HepG2 (cell line): Measurements from ENCODE around the gene LOXL3. TPM values are rescaled to one million over a fixed set of nuclear protein-coding genes. Genes with fewer than 3 reads are reported as not detected.

Source experiments
- AHR ChIP-seq: IDR thresholded peaks from 2 replicates; pipeline ENCODE4 v1.6.1; 2018; ENCODE audit warnings: missing genetic modification reagents, missing compliant biosample characterization
- ARNT ChIP-seq: fragments of 450-650 bp; IDR thresholded peaks from 2 replicates; pipeline ENCODE4 v1.6.1; 2017
- ARNT2 ChIP-seq: sonication (generic); formaldehyde crosslinking; IDR thresholded peaks from 2 replicates; pipeline ENCODE4 v1.8.0; 2022; ENCODE audit warnings: mild to moderate bottlenecking, low read depth, missing genetic modification reagents, moderate library complexity
- ATF7-NPFF ChIP-seq: sonication (generic); formaldehyde crosslinking; IDR thresholded peaks from 2 replicates; pipeline ENCODE4 v1.8.1; 2023; ENCODE audit warnings: mild to moderate bottlenecking, low read depth, missing genetic modification reagents, moderate library complexity
- KAT2B ChIP-seq: fragments of 150-350 bp; IDR thresholded peaks from 2 replicates; pipeline ENCODE4 v1.6.1; 2014; ENCODE audit warnings: low read depth, low read length, borderline replicate concordance
- KAT8 ChIP-seq: IDR thresholded peaks from 2 replicates; pipeline ENCODE4 v1.6.1; 2016; ENCODE audit warnings: missing genetic modification reagents, missing compliant biosample characterization
- KDM3A ChIP-seq: IDR thresholded peaks from 2 replicates; pipeline ENCODE4 v1.6.1; 2018; ENCODE audit warnings: low read depth, missing compliant biosample characterization
- LCORL ChIP-seq, 2 experiments: fragments of 450-650 bp in 1 of 2; sonication (generic) in 1 of 2; formaldehyde crosslinking in 1 of 2; IDR thresholded peaks; 2 replicates each; pipeline versions ENCODE4 v1.5.0 to v1.6.1; 2017 to 2020; ENCODE audit warnings: antibody characterized with exemption in 1 of 2, missing genetic modification reagents in 1 of 2
- NBN ChIP-seq: fragments of 450-650 bp; conservative IDR thresholded peaks from 2 replicates; pipeline ENCODE4 v1.6.1; 2017
- NCOA2 ChIP-seq: sonication (generic); formaldehyde crosslinking; IDR thresholded peaks from 2 replicates; pipeline ENCODE4 v1.8.0; 2022; ENCODE audit warnings: inconsistent platforms
- PCBP1 ChIP-seq: fragments of 200-400 bp; formaldehyde crosslinking; IDR thresholded peaks from 2 replicates; pipeline ENCODE4 v1.6.1; 2017; ENCODE audit warnings: mild to moderate bottlenecking, low read depth, low read length, borderline replicate concordance
- PHB2 ChIP-seq: fragments of 450-650 bp; IDR thresholded peaks from 2 replicates; pipeline ENCODE4 v1.6.1; 2018; ENCODE audit not compliant: partially characterized antibody
- POLR2A ChIP-seq, 2 experiments: IDR thresholded peaks; 2 replicates each; pipeline ENCODE4 v1.6.1; 2011; ENCODE audit warnings: low read depth in 2 of 2, low read length in 2 of 2, mild to moderate bottlenecking in 1 of 2, moderate library complexity in 1 of 2; ENCODE audit not compliant: insufficient read depth in 1 of 2
- SKIL ChIP-seq: sonication (generic); formaldehyde crosslinking; IDR thresholded peaks from 2 replicates; pipeline ENCODE4 v1.8.0; 2022; ENCODE audit warnings: missing genetic modification reagents, mild to moderate bottlenecking, moderate library complexity, borderline replicate concordance
- SMAD3 ChIP-seq: sonication (generic); formaldehyde crosslinking; IDR thresholded peaks from 2 replicates; pipeline ENCODE4 v1.4.0; 2020; ENCODE audit warnings: missing genetic modification reagents
- SP140L ChIP-seq: sonication (generic); formaldehyde crosslinking; IDR thresholded peaks from 2 replicates; pipeline ENCODE4 v1.4.0; 2020; ENCODE audit warnings: missing genetic modification reagents, borderline replicate concordance
- SUZ12 ChIP-seq: fragments of 150-350 bp; IDR thresholded peaks from 2 replicates; pipeline ENCODE4 v1.6.1; 2014; ENCODE audit warnings: low read depth, low read length
- TAF1 ChIP-seq: sonication (generic); formaldehyde crosslinking; IDR thresholded peaks from 2 replicates; pipeline ENCODE4 v1.4.0; 2020; ENCODE audit warnings: missing genetic modification reagents
- TBX3 ChIP-seq: fragments of 450-650 bp; IDR thresholded peaks from 2 replicates; pipeline ENCODE4 v1.6.1; 2017; ENCODE audit warnings: antibody characterized with exemption, mild to moderate bottlenecking, inconsistent platforms, borderline replicate concordance
- ZBTB21 ChIP-seq: sonication (generic); formaldehyde crosslinking; IDR thresholded peaks from 2 replicates; pipeline ENCODE4 v1.4.0; 2020; ENCODE audit warnings: missing genetic modification reagents
- ZMAT5 ChIP-seq: sonication (generic); formaldehyde crosslinking; IDR thresholded peaks from 2 replicates; pipeline ENCODE4 v1.5.0; 2020; ENCODE audit warnings: mild to moderate bottlenecking, low read depth, missing genetic modification reagents, borderline replicate concordance
- ZNF101 ChIP-seq: sonication (generic); formaldehyde crosslinking; IDR thresholded peaks from 2 replicates; pipeline ENCODE4 v1.4.0; 2020; ENCODE audit warnings: mild to moderate bottlenecking, low read depth, missing genetic modification reagents, borderline replicate concordance
- ZNF205 ChIP-seq: IDR thresholded peaks from 2 replicates; pipeline ENCODE4 v1.6.1; 2018; ENCODE audit warnings: missing biosample characterization, missing genetic modification reagents
- ZNF367 ChIP-seq: sonication (generic); formaldehyde crosslinking; IDR thresholded peaks from 2 replicates; pipeline ENCODE4 v1.4.0; 2020; ENCODE audit warnings: missing genetic modification reagents, borderline replicate concordance
- ZNF468 ChIP-seq: sonication (generic); formaldehyde crosslinking; IDR thresholded peaks from 2 replicates; pipeline ENCODE4 v1.8.0; 2022; ENCODE audit warnings: mild to moderate bottlenecking, moderate library complexity, missing genetic modification reagents
- ZNF619 ChIP-seq: sonication (generic); formaldehyde crosslinking; IDR thresholded peaks from 2 replicates; pipeline ENCODE4 v1.4.0; 2020; ENCODE audit warnings: mild to moderate bottlenecking, missing genetic modification reagents
- ZNF724P ChIP-seq: sonication (generic); formaldehyde crosslinking; IDR thresholded peaks from 2 replicates; pipeline ENCODE4 v1.8.0; 2022; ENCODE audit warnings: missing genetic modification reagents, borderline replicate concordance
- polyA plus RNA-seq, 8 experiments: library from polyadenylated mRNA; depleted of rRNA in 3 of 8; stranded (reverse) in 7 of 8; unstranded in 1 of 8; fragments of >200 nt; fragmentation: Illumina TruSeq in 4 of 8; extraction: Trizol in 4 of 8; gene quantifications; 2 replicates each; pipeline versions ENCODE4 v1.2.1 to v1.2.3, GENCODE V29; 2011 to 2016; ENCODE audit warnings: low read depth in 4 of 8, missing spikeins in 1 of 8, mixed read lengths in 1 of 8; ENCODE audit not compliant: insufficient read depth in 1 of 8
- total RNA-seq, 5 experiments: library from RNA; depleted of rRNA; stranded (reverse); fragments of >200 nt; fragmentation: Illumina TruSeq; extraction: Trizol; gene quantifications; 2 replicates each; pipeline ENCODE4 v1.2.3, GENCODE V29; 2016; ENCODE audit warnings: low read depth in 1 of 5

LOXL3 gene
- total and polyA plus RNA-seq, 2 of the 13 experiments (the other 11 are each of a cell fraction or from before 2014, with no cell fraction given) = 0.55 to 6.5 TPM

GRCh38 chr2:74512744-74513604 is 40.8 kb downstream of the LOXL3 start (continued):
- TF ChIP-seq KAT8 (CRISPR knock-in tag) = 0 out of 2 replicates have a peak, but pooled peaks have one; percentile 55
- TF ChIP-seq SKIL (CRISPR knock-in tag) = no peak; the same call in 1 of the 2 replicates
- no peak for TF ChIP-seq TBX3
- TF ChIP-seq AHR = no peak
- no peak for TF ChIP-seq NBN
- TF ChIP-seq ZNF619 (CRISPR knock-in tag) = no peak
- TF ChIP-seq ZNF367 (CRISPR knock-in tag) = no peak
- TF ChIP-seq ARNT = no peak
- TF ChIP-seq POLR2A (IDR thresholded peaks at IDR 0.05; ENCODE audit: insufficient read depth in 1 of 2, low read depth in 2 of 2, low read length in 2 of 2) = no peak
- TF ChIP-seq TAF1 (CRISPR knock-in tag) = no peak
- no peak for TF ChIP-seq ATF7-NPFF
- no peak for TF ChIP-seq PCBP1
- TF ChIP-seq SUZ12 = no peak
- no peak for TF ChIP-seq ZNF101
- peak; percentile 58; the same call in 1 of the 2 replicates for TF ChIP-seq KDM3A (CRISPR knock-in tag)
- TF ChIP-seq KAT2B = no peak
- TF ChIP-seq ZNF724P (CRISPR knock-in tag) = no peak
- TF ChIP-seq SP140L (CRISPR knock-in tag) = no peak
- TF ChIP-seq LCORL (IDR thresholded peaks at IDR 0.05) = no peak
- peak; percentile 82 for TF ChIP-seq LCORL (CRISPR knock-in tag; IDR thresholded peaks at IDR 0.05)
- no peak for TF ChIP-seq ZBTB21
- TF ChIP-seq ARNT2 (CRISPR knock-in tag) = no peak
- no peak for TF ChIP-seq SMAD3 (CRISPR knock-in tag)
- peak; percentile 23; the same call in 1 of the 2 replicates for TF ChIP-seq NCOA2 (CRISPR knock-in tag)
- TF ChIP-seq ZNF205 (CRISPR knock-in tag) = no peak
- no peak for TF ChIP-seq PHB2
- TF ChIP-seq ZMAT5 (CRISPR knock-in tag) = no peak
- TF ChIP-seq ZNF468 (CRISPR knock-in tag) = 0 out of 2 replicates have a peak, but pooled peaks have one; percentile 47
